ENCODE data around the gene TUBB4A.

- TF ChIP-seq POLR2A (IDR thresholded peaks at IDR 0.05) (no peak), CTCF (IDR thresholded peaks at IDR 0.05) (no peak), POLR2AphosphoS5 (IDR thresholded peaks at IDR 0.05) (no peak)
These were observed 7.2 kb upstream of the TUBB4A start for GRCh38 chr19:6509118-6509971.
